Non-pigmented ciliary epithelial cell (primary cell): ENCODE results near the gene RPS25.
"Not testable (repeated sequence)": the region's sequence is repeated elsewhere in the genome, so short reads cannot be mapped to it uniquely, and the experiment has no call there.

Experiments used
- DNase-seq: peaks from one replicate; pipeline ENCODE4 v3.0.0-alpha.2; 2010; ENCODE audit warnings: low read depth

RPS25 gene

DNA sequence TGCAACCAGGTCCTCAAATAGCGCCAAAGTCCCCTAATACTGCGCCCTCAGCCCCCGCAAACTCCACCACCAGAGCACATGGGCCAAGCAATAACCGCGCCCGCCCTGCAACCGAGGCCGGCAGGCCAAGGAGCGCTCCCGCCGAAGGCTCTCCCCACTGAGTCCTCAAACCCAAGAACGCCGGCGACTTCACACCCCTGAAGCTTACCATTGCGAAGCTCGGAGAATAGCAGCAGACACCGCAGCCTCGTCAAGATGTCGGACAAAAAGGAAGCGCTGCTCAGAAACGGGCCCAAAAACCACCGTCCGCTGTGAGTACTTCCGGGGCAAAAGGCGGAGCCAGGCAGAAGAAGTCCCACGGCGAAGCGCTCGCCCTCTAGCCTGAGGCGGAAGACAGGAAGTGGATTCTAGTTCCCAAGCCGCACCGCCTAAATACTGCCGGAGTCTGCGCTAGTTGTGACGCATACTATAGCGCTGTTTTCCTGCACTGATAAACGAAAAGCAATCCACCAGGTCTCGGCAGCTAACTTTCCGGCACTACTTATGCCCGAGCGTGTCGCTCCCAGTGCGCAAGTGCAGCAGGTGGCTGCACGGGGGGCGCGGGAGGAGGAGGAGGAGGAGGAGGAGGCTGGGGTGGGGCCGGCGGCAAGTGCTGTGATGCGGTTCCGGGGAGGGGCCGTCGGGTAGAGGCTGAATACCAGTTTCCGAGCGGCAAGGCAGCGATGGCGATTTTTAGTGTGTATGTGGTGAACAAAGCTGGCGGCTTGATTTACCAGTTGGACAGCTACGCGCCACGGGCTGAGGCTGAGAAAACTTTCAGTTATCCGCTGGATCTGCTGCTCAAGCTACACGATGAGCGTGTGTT lies at the start of gene RPS25, which contains the start of gene TRAPPC4:
TSS of gene RPS25 (minus strand) at position 270 of the 865 bp plus-strand sequence. CDS start at position 211, 59 bp downstream.
TSS of gene TRAPPC4 (plus strand) at position 693 of the 865 bp plus-strand sequence. CDS start at position 723, 30 bp downstream.
- peak; percentile 70 for DNase-seq

DNA sequence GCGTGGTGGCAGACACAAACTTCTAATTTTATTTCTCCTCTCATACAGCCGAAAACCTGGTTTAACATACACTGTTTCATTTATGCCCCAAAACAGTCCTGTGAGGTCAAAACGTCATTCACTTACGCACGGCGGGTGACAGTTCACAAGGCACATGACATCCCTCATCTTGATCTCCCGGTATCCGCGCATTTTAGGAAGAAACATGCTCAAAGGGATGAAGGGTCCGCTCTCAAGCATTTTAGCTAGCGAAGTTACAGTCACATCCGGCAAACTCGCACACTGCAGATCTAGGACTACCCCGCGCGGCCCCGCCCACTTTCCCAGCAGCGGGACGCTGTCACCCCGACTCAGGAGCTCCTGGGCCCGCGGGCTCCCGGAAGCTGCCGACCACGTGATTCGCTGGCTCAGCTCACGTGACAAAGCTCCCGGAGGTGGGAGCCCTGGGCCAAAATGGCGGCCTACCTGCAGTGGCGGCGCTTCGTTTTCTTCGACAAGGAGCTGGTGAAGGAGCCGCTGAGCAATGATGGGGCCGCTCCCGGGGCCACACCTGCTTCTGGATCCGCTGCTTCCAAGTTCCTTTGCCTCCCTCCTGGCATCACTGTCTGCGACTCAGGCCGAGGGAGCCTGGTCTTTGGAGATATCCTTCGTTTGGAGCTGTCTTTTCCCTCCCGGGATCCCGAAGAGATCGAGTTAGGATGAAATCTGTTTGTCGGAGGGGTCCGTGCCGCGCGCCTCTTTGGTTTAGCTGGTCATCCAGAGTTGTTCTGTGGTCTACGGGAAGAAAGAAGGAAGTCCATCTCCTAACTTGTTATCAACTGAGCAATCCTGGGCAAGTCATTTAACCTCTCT lies 49.5 kb upstream of the RPS25 start, which contains the start of gene VPS11:
TSS of gene VPS11 (plus strand) at position 448 of the 852 bp plus-strand sequence. CDS start at position 454, 6 bp downstream.
- DNase-seq = peak; percentile 84

DNA sequence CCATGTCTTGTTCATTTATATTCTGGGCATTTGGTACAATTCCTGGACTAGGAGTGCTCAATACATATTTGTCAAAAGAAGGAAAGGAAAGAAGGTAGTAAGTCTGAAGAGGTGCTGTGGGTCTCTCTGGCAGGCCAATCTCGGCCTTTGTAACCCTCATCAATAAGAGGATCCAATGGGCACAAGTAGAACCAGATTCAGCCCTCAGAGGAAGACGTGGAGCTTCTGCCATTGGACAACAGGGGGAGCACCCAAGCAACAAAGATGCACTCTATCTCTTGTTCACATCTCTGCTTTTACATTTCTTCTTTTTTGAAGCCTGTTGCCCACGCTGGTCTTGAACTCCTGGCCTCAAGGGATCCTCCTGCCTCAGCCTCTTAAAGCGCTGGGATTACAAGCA lies 47.2 kb upstream of the RPS25 start:
- no peak for DNase-seq

DNA sequence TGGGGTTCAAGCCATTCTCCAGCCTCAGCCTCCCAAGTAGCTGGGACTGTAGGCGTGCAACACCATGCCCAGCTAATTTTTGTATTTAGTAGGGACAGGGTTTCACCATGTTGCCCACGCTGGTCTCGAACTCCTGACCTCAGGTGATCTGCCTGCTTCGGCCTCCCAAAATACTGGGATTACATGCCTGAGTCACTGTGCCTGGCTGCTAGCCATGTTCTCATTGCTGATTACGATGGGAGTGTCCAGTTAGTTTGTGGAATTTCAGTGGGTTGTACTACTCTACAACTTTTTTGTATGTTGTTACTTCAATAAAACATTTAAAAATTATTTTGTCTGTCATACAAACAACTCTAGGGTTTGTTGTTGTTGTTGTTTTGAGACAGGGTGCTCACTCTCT lies 44.6 kb upstream of the RPS25 start:
- no peak for DNase-seq

DNA sequence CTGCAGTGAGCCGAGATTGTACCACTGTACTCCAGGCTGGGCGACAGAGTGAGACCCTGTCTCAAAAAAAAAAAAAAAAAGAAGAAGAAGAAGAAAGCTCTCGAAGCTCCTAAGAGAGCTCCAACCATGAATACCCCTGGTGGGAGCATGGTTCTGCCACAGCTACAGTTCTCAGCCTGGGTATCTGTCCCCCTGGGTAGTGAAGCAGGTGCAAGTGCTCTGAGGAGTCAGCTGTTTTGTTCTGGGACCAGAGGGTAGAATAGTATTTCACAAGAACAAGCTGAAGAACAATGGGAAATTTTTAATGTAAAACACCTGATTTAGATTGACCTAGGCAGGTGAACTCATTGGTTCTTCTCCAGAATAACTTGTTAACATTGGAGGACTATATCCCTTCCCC lies 43.1 kb upstream of the RPS25 start:
- DNase-seq = no peak

DNA sequence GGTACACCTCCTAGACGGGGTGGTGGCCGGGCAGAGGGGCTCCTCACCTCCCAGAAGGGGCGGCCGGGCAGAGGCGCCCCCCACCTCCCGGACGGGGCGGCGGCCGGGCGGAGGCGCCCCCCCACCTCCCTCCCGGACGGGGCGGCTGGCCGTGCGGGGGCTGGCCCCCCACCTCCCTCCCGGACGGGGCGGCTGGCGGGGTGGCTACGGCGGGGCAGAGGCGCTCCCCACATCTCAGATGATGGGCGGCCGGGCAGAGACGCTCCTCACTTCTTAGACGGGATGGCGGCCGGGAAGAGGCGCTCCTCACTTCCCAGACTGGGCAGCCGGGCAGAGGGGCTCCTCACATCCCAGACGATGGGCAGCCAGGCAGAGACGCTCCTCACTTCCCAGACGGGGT lies 41.0 kb upstream of the RPS25 start:
- DNase-seq = not testable (repeated sequence)

DNA sequence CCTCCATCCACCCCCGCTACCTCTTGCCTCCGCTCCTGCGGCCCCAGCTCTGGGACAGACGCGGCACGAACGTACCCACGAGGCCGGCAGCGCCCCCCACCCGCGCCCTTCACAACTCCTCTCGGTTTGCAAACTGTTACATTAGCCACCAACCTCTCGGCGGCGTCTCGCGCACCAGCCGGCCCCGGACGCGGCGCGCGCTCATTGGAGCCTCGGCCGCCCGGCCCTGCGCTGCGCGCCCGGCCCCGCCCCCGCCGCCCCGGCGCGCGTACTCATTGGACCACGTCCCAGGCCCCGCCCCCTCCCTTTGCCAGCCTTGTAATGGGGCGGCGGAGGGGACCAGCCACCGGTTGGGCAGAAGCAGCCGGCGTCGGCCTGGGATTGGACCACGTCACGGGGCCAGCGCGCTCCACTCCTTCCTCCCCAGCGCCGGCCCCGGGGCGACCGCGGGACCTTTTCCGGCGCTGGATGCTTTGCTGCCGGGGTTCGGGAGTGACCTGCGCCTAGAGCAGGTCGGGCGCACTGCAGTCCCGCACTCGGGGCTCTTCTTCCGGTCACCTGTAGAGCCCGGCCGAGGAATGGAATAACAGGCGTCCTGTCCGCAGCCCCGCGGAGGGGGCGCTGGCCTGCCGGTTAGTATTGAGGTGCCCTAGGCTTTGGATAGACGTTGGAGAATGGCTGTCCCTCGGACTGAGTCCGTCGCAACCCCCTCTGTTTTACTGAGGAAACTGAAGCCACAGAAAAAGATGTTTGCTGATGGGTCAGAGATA lies 39.0 kb upstream of the RPS25 start, which contains the start of gene HYOU1:
TSS of gene HYOU1 (minus strand) at position 206 of the 770 bp plus-strand sequence. CDS start 1,045 bp downstream, outside the sequence.
- DNase-seq = peak; percentile 68

DNA sequence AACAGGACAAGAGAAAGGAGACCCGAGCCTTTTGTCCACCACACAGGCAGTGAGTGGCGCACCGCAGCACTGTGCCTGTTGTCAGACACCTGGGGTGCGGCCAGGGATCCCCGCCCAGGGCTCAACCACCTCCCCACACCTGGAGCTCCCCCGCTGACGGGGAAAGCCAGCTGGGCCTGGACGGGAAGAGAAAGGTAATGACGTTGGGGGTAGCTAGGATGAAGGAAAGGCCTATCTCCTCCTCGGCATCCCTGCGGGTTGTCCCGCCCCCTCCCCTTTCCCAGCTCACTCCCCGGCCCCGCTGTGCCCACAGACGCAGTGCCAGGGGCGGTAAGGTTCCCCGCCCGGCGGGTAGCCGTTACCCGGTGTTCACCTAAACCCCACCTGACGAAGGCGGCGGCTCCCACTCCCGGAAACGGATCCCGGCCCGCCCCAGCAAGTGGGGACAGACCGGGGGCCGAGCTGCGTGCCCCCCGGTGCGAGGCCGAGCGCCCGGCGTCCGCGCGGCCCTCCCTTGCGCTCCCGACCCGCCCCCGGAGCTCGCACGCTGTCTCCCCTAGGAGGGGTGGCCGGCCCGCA lies 38.4 kb upstream of the RPS25 start:
- DNase-seq = no peak

DNA sequence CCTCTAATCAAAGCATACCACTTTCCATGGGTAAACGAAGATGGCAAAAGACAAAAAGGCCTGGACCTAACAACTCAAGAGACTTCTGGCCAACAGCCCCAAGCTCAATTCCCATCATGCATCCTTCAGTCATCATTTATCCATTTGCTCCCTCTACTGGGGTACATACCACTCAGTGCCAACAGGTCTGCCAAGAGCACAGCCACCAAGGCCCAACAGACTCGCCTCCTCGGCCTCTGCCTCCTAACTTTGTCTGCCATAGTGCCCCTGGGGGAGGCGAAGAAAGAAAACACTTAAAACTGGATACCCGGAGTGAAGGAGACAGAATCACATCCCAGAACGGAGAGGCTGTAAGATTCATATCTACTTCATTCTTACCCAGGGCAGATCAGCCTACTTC lies 37.8 kb upstream of the RPS25 start:
- DNase-seq = no peak

DNA sequence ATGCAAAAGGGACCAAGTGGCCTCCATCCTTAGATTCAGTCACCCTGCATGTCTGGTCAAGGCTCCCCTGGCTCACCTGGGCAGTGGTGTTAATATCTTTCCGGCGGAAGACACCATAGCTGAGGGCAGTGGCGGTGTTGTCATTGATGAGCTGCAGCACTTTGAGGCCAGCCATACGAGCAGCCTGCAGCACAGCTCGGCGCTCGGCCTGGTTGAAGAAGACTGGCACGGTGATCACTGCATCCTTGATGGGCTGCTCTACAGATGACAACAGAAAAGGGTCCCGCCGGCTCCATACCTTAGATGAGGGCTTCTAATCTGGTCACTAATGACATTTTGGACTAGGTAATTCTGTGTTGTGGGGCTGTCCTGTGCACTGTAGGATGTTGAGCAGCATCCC lies 36.3 kb upstream of the RPS25 start:
- DNase-seq = no peak

DNA sequence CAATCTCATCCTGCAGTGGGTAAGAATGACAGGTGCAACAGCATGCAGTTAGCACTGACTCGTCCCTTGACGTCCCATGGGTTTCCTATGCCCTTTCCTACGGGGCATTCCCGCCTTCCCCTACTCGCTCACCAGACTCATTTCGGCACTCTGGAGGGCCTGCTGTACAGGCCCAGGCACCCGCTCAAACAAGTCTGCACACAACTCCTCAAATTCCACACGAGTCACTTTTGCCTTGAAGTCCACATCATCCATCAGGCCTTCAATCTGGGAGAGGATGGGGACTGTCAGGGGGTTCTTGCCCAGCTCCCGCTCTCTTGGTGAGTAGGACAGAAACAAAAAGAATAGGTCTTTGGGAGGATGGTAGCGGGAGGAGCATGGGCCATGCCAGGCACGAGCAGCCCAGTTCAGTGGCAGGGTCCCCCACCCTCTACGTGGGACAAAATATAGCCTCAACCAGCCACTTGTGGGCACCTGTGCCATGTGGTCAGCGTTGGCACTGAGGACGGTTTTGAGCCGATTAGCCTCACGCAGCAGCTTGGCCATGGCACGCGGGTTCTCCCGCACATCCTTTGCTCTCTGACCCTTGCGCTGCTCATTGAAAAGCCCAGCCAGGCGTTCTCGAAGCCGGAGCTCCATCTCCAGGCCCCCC lies 34.1 kb upstream of the RPS25 start:
- no peak for DNase-seq

DNA sequence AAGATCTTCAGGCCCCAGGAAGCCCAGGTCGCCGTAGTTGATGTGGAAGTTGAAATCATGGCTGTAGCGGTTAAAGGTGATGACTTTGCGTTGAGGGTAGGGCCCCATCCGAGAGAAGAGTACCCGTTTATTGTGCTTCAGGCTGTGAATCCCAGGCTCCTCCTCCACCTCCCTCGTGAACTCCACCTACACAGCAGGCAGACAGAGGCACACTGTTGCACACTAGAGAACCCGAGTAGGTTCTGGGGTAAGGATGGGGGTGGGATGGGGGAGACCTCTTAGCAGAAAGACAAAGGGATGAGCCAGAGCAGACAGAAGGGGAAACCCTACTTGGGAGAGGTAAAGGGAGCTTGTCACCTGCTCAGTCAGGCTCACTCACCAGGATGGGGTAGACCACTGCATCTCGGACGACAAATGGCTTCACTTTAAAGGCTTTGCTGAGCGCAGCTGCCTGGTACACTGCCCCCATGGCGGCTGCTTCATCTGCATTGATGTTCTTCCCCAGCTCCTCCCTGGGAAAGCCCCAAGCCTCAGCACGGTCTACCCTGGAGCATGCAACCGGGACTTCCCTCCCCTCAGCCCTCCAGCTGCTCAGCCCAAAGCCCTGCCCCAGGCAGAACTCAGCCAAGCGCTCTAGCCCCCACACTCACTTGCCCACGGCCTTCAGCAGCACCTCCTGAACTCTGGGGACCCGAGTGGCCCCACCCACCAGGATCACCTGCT lies 33.5 kb upstream of the RPS25 start:
- DNase-seq = no peak

DNA sequence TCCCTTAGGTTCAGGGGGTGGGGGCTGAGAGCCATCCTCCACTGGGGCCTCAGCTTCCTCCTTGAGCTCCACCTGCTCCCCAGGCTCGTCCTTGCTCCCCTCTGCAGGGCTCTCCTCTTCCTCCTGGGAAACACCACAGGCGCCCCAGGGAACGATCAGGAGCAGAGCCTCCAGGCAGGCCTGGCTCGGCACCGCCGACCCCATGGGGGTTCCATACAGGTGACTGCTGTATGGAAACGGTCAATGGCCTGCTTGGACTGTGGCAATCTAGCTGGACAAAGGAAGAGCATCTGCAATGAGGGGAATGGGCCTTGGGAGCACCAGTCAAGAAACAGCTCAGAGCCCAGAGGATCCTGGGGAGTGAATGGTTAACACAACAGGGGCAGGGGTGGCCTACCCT lies 30.9 kb upstream of the RPS25 start:
- no peak for DNase-seq

DNA sequence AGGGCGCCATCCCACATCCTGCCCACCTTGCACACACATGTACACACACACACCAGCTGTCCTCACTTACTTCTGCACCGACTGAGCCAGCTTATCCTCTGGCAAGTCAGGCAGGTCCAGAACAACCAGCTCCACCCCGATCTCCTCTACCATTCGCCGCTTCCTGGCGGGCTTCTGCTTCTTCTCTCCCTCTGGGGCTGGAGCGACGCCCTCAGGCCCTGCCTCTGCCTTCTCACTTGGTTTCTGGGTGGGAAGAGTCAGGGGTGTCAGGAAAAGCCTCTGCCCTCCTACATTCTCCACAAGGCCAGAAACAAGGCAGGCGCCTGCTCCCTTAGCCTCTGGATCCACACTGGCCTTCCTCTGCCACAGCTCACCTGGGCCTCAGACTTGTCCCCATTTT lies 30.5 kb upstream of the RPS25 start:
- DNase-seq = no peak

DNA sequence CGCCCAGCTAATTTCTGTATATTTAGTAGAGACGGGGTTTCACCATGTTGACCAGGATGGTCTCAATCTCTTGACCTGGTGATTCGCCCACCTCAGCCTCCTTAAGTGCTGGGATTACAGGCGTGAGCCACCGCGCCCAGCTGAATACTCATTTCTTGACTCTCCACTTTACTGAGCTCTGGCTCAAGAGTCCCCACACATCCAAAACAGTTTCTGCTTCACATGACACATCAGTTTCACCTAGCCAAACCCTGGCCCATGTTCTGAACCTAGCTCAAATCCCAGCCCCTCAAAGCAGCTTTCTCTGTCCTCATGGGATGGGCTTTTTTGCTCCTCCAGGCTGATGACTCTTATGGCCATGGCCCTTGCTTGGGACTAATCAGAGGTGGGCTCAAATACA lies 29.1 kb upstream of the RPS25 start:
- no peak for DNase-seq

DNA sequence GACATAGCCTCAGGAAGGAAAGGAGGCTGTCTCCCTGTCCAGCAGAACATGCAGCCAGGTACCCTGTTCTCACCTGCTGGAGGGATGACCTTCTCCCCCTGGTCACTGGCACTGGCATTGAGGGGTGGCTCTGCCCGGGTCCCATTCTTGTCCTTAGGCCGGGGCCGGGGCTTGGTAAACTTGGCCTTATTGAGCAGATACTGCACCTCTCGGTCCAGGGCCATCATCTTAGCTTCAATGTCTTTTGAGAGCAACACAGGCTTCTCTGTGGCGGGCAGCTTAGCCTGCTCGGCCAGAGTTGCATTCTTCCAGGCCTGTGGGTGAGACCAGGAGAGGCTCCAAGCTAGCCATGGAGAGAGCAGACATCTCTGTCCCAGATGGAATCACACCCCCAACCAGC lies 28.3 kb upstream of the RPS25 start:
- DNase-seq = no peak

DNA sequence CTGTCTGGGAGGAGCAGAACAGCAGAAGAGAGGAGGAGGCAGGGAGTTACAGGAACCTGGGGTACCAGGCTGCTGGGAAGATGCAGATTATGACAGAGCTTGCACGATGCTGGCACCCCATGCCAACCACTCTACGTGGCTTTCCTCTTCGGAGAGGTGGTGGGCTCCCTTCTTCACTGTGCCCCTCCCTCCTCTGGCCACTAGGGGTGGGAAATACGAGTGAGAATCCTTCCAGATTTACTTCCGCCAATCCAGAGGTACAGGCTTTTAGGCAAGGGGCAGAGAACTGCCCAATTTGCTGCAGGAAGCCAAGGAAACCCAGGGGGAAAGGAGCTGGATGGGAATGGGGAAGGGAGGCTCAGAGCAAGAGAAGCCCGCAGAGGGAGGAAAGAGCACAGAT lies 26.6 kb upstream of the RPS25 start:
- DNase-seq = no peak

DNA sequence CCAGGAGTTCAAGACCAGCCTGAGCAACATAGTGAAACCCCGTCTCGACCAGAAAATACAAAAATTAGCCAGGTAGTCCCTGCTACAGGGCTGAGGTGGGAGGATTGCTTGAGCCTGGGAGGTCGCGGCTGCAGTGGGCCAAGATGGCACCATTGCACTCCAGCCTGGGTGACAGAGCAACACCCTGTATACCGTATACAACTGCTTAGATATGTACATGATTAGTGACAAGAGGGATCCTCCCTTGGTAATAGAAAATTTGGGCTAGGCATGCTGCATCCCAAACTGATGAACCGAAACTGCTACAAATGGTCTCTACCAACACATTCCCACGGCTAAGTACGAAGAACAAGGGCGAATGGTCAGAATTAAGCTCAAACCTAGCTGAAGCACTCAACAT lies 24.8 kb upstream of the RPS25 start:
- no peak for DNase-seq

DNA sequence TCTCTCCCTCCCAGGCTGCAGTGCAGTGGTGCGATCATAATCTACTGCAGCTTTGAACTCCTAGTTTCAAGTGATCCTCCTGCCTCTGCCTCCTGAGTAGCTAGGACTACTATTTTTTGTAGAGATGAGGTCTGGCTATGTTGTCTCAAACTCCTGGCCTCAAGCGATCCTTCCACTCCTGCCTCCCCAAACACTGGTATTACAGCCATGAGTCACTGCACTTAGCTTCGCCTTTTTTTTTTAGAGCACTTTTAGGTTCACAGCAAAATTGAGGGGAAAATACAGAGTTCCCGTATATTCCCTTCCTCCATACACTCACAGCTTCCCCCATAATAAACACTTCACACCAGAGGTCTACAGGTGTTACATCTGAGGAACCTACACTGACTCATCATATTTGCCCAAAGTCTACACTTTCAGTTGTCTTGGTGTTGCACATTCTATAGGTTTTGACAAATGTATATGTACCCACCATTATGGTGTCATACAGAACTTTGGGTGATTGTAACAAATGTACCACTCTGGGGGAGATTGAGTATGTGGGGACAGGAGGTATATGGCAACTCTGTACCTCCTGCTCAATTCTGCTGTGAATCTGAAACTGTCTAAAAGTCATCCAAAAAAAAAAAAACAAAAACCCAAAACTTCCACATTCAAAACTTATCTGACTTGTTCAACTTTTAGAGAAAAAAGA lies 23.8 kb upstream of the RPS25 start:
- DNase-seq = no peak

DNA sequence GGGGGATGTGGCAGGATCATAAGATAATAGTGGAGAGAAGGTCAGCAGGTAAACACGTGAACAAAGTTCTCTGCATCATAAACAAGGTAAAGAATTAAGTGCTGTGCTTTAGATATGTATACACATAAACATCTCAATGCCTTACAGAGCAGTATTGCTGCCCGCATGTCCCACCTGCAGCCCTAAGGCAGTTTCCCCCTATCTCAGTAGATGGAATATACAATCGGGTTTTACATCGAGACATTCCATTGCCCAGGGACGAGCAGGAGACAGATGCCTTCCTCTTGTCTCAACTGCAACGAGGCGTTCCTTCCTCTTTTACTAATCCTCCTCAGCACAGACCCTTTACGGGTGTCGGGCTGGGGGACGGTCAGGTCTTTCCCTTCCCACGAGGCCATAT lies 21.3 kb upstream of the RPS25 start:
- not testable (repeated sequence) for DNase-seq
